Measurements from ENCODE around the gene GRAMD2A. TPM values are rescaled to one million over a fixed set of nuclear protein-coding genes. Genes with fewer than 3 reads are reported as not detected.

The GRAMD2A gene
- total and polyA plus RNA-seq, 2 experiments from 2014 or later, result 0.70 to 2.8 TPM

GRCh38 chr15:72160696-72161245 lies 36.8 kb downstream of the GRAMD2A start (continued):
- TF ChIP-seq EZH2phosphoT487 (IDR thresholded peaks at IDR 0.05; ENCODE audit: unreplicated experiment) (no peak), REST (IDR thresholded peaks at IDR 0.05; ENCODE audit: unreplicated experiment) (no peak), STAT1 (IDR thresholded peaks at IDR 0.05; ENCODE audit: unreplicated experiment) (no peak), CTCF (conservative IDR thresholded peaks at IDR 0.05; ENCODE audit: low read depth in 2 of 2) (no peak), NANOG (IDR thresholded peaks at IDR 0.05; ENCODE audit: borderline replicate concordance) (no peak)

GRCh38 chr15:72156928-72157327 lies 40.7 kb downstream of the GRAMD2A start:
- H4K20me1 ChIP-seq (replicated peaks; ENCODE audit: insufficient read depth), result no peaks in the 10 kb centered on the region; the same call in 1 of the 2 replicates
- Mint-ChIP-seq H3K27ac (no peak overlapping the region), H3K4me3 (no peak overlapping the region), H3K4me1 (peaks cover 15% of the 10 kb centered on the region), H3K9me3 (no peaks in the 10 kb centered on the region), H3K36me3 (ENCODE audit: low read depth) (no peaks in the 10 kb centered on the region), H3K27me3 (ENCODE audit: insufficient read depth, low read depth, poor library complexity) (peaks cover 8% of the 10 kb centered on the region)
- no peak for ATAC-seq
- no peaks in the 10 kb centered on the region for H3F3A ChIP-seq (replicated peaks; ENCODE audit: low read depth)
- no peak overlapping the region for H3K4me3 ChIP-seq
- peaks cover 7% of the 10 kb centered on the region for H3K4me1 ChIP-seq (ENCODE audit: insufficient read depth)
- DNase-seq (ENCODE audit: low spot score), result no peak
- no peaks in the 10 kb centered on the region for H3K27me3 ChIP-seq (ENCODE audit: insufficient read depth)
- H3K9me2 ChIP-seq (ENCODE audit: insufficient read depth), result no peaks in the 10 kb centered on the region
- no peaks in the 10 kb centered on the region for H3K79me2 ChIP-seq (replicated peaks; ENCODE audit: insufficient read depth)
- H3K4me2 ChIP-seq, result no peak overlapping the region
- H3K36me3 ChIP-seq (ENCODE audit: insufficient read depth), result no peaks in the 10 kb centered on the region
- H2AFZ ChIP-seq, result no peak overlapping the region
- H3K27ac ChIP-seq (ENCODE audit: low read depth), result no peak overlapping the region
- no peak for TF ChIP-seq REST (IDR thresholded peaks at IDR 0.05; ENCODE audit: unreplicated experiment)
- TF ChIP-seq CREB1 (CRISPR knock-in tag; IDR thresholded peaks at IDR 0.05; ENCODE audit: low read depth), result no peak
- no peak for TF ChIP-seq JUNB (IDR thresholded peaks at IDR 0.05; ENCODE audit: unreplicated experiment)
- no peak for TF ChIP-seq CTCF (conservative IDR thresholded peaks at IDR 0.05; ENCODE audit: low read depth in 2 of 2)
- no peak for TF ChIP-seq EZH2 (IDR thresholded peaks at IDR 0.05; ENCODE audit: low read depth, unreplicated experiment)
- no peak for TF ChIP-seq ZNF114 (CRISPR knock-in tag; IDR thresholded peaks at IDR 0.05)

Data from GM23338 (cell line).